Spleen (tissue), 11 donors: Measurements from ENCODE around the gene BAHCC1. TPM values are rescaled to one million over a fixed set of nuclear protein-coding genes. Genes with fewer than 3 reads are reported as not detected.

Experiments used
- DNase-seq: peaks from one replicate; pipeline ENCODE4 v3.0.0-alpha.2; 2020
- H3K27ac ChIP-seq, 8 donors: fragments of 200-600 bp; sonication (generic) in 7 of 8; 1 replicate in 4 of 8; 2 replicates in 4 of 8; pipeline versions ENCODE4 v1.5.0 to v1.8.0; 2016 to 2021; ENCODE audit warnings: inconsistent platforms in 4 of 8, mild to moderate bottlenecking in 4 of 8, moderate library complexity in 1 of 8
- H3K27me3 ChIP-seq, 7 donors: fragments of 200-600 bp; sonication (generic) in 6 of 7; replicated peaks in 1 of 7; 1 replicate in 4 of 7; 2 replicates in 3 of 7; pipeline versions ENCODE4 v1.5.0 to v1.8.0; 2016 to 2021; ENCODE audit warnings: inconsistent platforms in 3 of 7, mild to moderate bottlenecking in 1 of 7
- H3K36me3 ChIP-seq, 6 donors: fragments of 200-600 bp; sonication (generic) in 5 of 6; 1 replicate in 4 of 6; 2 replicates in 2 of 6; pipeline versions ENCODE4 v1.5.0 to v1.8.0; 2016 to 2021; ENCODE audit warnings: inconsistent platforms in 2 of 6
- H3K4me1 ChIP-seq, 6 donors: fragments of 200-600 bp; sonication (generic) in 5 of 6; 1 replicate in 3 of 6; 2 replicates in 3 of 6; pipeline versions ENCODE4 v1.5.0 to v1.8.0; 2016 to 2021; ENCODE audit warnings: inconsistent platforms in 3 of 6
- H3K4me3 ChIP-seq, 8 donors: fragments of 200-600 bp; sonication (generic) in 7 of 8; 1 replicate in 4 of 8; 2 replicates in 4 of 8; pipeline versions ENCODE4 v1.5.0 to v1.8.0; 2016 to 2021; ENCODE audit warnings: inconsistent platforms in 4 of 8, mild to moderate bottlenecking in 4 of 8, moderate library complexity in 2 of 8
- H3K9me3 ChIP-seq, 8 donors: fragments of 200-600 bp; sonication (generic) in 7 of 8; 1 replicate in 4 of 8; 2 replicates in 4 of 8; pipeline versions ENCODE4 v1.5.0 to v1.8.0; 2016 to 2021; ENCODE audit warnings: inconsistent platforms in 4 of 8
- CTCF ChIP-seq, 11 experiments: fragments of 200-600 bp in 7 of 11; fragments of 450-650 bp in 4 of 11; sonication (generic) in 4 of 11; IDR thresholded peaks in 8 of 11; conservative IDR thresholded peaks in 3 of 11; 1 replicate in 7 of 11; 2 replicates in 4 of 11; pipeline versions ENCODE4 v1.4.0 to v1.8.0; 2016 to 2021; ENCODE audit warnings: antibody characterized with exemption in 11 of 11, inconsistent platforms in 4 of 11, mild to moderate bottlenecking in 1 of 11
- POLR2A ChIP-seq, 3 donors: fragments of 450-650 bp; IDR thresholded peaks; one replicate each; pipeline ENCODE4 v1.5.1; 2017; ENCODE audit warnings: antibody characterized with exemption in 3 of 3, mild to moderate bottlenecking in 1 of 3
- POLR2AphosphoS5 ChIP-seq, 3 donors: sonication (generic); formaldehyde crosslinking; IDR thresholded peaks; one replicate each; pipeline ENCODE4 v1.5.1; 2017; ENCODE audit warnings: antibody characterized with exemption in 3 of 3
- WGBS, 5 donors: extraction: QIAGEN DNeasy Blood & Tissue Kit in 3 of 5; methylation state at CpG; one replicate each; pipeline versions ENCODE4 v1.1.5 to v1.1.7; 2013 to 2018; 5-methylcytosine and 5-hydroxymethylcytosine counted together
- intact Hi-C: fragments of 100-400 bp; cut with DNase I; formaldehyde crosslinking; loops from one replicate; pipeline ENCODE4 v1.15.0; 2023; ENCODE audit warnings: low total_unique reads
- polyA plus RNA-seq, 3 donors: library from polyadenylated mRNA; stranded (reverse); fragments of 200-250 nt; gene quantifications; one replicate each; pipeline ENCODE4 v1.2.1, GENCODE V29; 2013
- total RNA-seq, 7 donors: library from RNA; depleted of rRNA in 3 of 7; stranded (reverse); fragments of >200 nt in 3 of 7; fragmentation: NEBNext Ultra II Directional in 4 of 7; extraction: Animal tissue kit (Norgen Biotek cat#: 25700) in 4 of 7; gene quantifications; one replicate each; pipeline versions ENCODE4 v1.1.0 to v1.2.1, GENCODE V29; 2016 to 2021
- donor health status: healthy with polysubstance abuse.
- donor health status: DM: no; HTN: no; CAD: no; lungs with moderate emphysema.
- donor health status: DM: no; HTN: no; CAD: no.
- donor health status: Bipolar disorder and iron deficiency.
- donor health status: healthy.
- donor health status: DM: no; HTN: no; CAD: no.
- donor health status: DM: yes; HTN: yes; CAD: no.

BAHCC1 gene
- total and polyA plus RNA-seq, 10 donors: 1.7 to 20.3 (median 12.4) TPM

GRCh38 chr17:81347437-81347836 is 47.8 kb upstream of the BAHCC1 start:
- no peak for TF ChIP-seq POLR2A (IDR thresholded peaks at IDR 0.05)
- TF ChIP-seq CTCF (IDR thresholded peaks at IDR 0.05 in 8 of 11, conservative IDR thresholded peaks at IDR 0.05 in 3 of 11): no peak
- TF ChIP-seq POLR2AphosphoS5 (IDR thresholded peaks at IDR 0.05): no peak
- no peak for DNase-seq
- 68 to 88% (median 80%) methylated on average over 4 of the region's 4 CpGs for WGBS, 5 donors
- H3K9me3 ChIP-seq: no peaks in the 10 kb centered on the region
- H3K4me3 ChIP-seq: no peak overlapping the region
- H3K27ac ChIP-seq: no peak overlapping the region
- peaks cover 16 to 79% (median 54%) of the 10 kb centered on the region in 6 donors for H3K4me1 ChIP-seq
- H3K36me3 ChIP-seq: no peaks in the 10 kb centered on the region
- intact Hi-C loops: no loop called here
- H3K27me3 ChIP-seq: peaks cover 0 to 62% (median 31%) of the 10 kb centered on the region in 7 donors

GRCh38 chr17:81348097-81349055 is 46.9 kb upstream of the BAHCC1 start:
- H3K27ac ChIP-seq: peak overlapping the region in 1 of 8 donors; percentile 13
- TF ChIP-seq POLR2AphosphoS5 (IDR thresholded peaks at IDR 0.05): no peak
- no peak for TF ChIP-seq CTCF (IDR thresholded peaks at IDR 0.05 in 8 of 11, conservative IDR thresholded peaks at IDR 0.05 in 3 of 11)
- no peak for TF ChIP-seq POLR2A (IDR thresholded peaks at IDR 0.05)
- intact Hi-C loops: no loop called here
- H3K9me3 ChIP-seq: no peaks in the 10 kb centered on the region
- peaks cover 16 to 69% (median 45%) of the 10 kb centered on the region in 6 donors for H3K4me1 ChIP-seq
- no peak overlapping the region for H3K4me3 ChIP-seq
- peaks cover 0 to 52% (median 22%) of the 10 kb centered on the region in 7 donors for H3K27me3 ChIP-seq
- 84 to 91% (median 87%) methylated on average over 21 of the region's 21 CpGs for WGBS, 5 donors
- no peak for DNase-seq
- H3K36me3 ChIP-seq: no peaks in the 10 kb centered on the region

GRCh38 chr17:81349397-81350319 is 45.6 kb upstream of the BAHCC1 start:
- WGBS, 5 donors: 79 to 85% (median 82%) methylated on average over 25 to 28 of the region's 28 CpGs
- Histone ChIP-seq H3K9me3 (no peaks in the 10 kb centered on the region), H3K4me3 (no peak overlapping the region), H3K27me3 (peaks cover 0 to 40% (median 10%) of the 10 kb centered on the region in 7 donors), H3K4me1 (peaks cover 13 to 56% (median 32%) of the 10 kb centered on the region in 6 donors), H3K27ac (peak overlapping the region in 3 of 8 donors; percentile 57 to 64 (median 57)), H3K36me3 (no peaks in the 10 kb centered on the region)
- TF ChIP-seq POLR2AphosphoS5 (IDR thresholded peaks at IDR 0.05) (no peak), POLR2A (IDR thresholded peaks at IDR 0.05) (no peak), CTCF (IDR thresholded peaks at IDR 0.05 in 8 of 11, conservative IDR thresholded peaks at IDR 0.05 in 3 of 11) (no peak)
- intact Hi-C loops: no loop called here
- no peak for DNase-seq
